ENCODE data around the gene CAVIN2.
"Not testable (repeated sequence)": the region's sequence is repeated elsewhere in the genome, so short reads cannot be mapped to it uniquely, and the experiment has no call there.

CAVIN2 gene

GRCh38 chr2:191797942-191798876, 48.7 kb downstream of the CAVIN2 start:
- no peak for DNase-seq

GRCh38 chr2:191797500-191797899, 49.4 kb downstream of the CAVIN2 start:
- no peak for DNase-seq

- DNase-seq = no peak
Measured at GRCh38 chr2:191795715-191796114, 51.2 kb downstream of the CAVIN2 start.

- DNase-seq = no peak
Measured at GRCh38 chr2:191791953-191792560, 54.8 kb downstream of the CAVIN2 start.

GRCh38 chr2:191790737-191791136, 56.2 kb downstream of the CAVIN2 start:
- no peak for DNase-seq

GRCh38 chr2:191789796-191790195, 57.1 kb downstream of the CAVIN2 start:
- no peak for DNase-seq

- no peak for DNase-seq
Measured at GRCh38 chr2:191786694-191787093, 60.2 kb downstream of the CAVIN2 start.

- DNase-seq = not testable (repeated sequence)
Measured at GRCh38 chr2:191785651-191786050, 61.2 kb downstream of the CAVIN2 start.
